Muscle layer of duodenum (tissue), 2 donors: ENCODE measurements around the gene ERBB2.

Experiments used
- H3K27ac ChIP-seq: one replicate; pipeline ENCODE4 v1.7.0; 2013; ENCODE audit warnings: mild to moderate bottlenecking, low read length
- H3K27me3 ChIP-seq: one replicate; pipeline ENCODE4 v1.7.0; 2013; ENCODE audit warnings: low read depth, mild to moderate bottlenecking, control low read depth, low read length
- H3K36me3 ChIP-seq, 2 donors: one replicate each; pipeline ENCODE4 v1.7.0; 2013; ENCODE audit warnings: low read length in 2 of 2, control low read depth in 1 of 2, mild to moderate bottlenecking in 1 of 2; ENCODE audit not compliant: insufficient read depth in 2 of 2, control insufficient read depth in 1 of 2
- H3K4me1 ChIP-seq, 2 donors: one replicate each; pipeline ENCODE4 v1.7.0; 2013; ENCODE audit warnings: low read length in 2 of 2, mild to moderate bottlenecking in 2 of 2, control low read depth in 1 of 2, moderate library complexity in 1 of 2; ENCODE audit not compliant: insufficient read depth in 2 of 2, control insufficient read depth in 1 of 2
- H3K4me3 ChIP-seq, 2 donors: one replicate each; pipeline ENCODE4 v1.7.0; 2013; ENCODE audit warnings: low read length in 2 of 2, low read depth in 1 of 2, mild to moderate bottlenecking in 1 of 2
- H3K9me3 ChIP-seq, 2 donors: one replicate each; pipeline ENCODE4 v1.7.0; 2013; ENCODE audit warnings: low read length in 2 of 2, control low read depth in 1 of 2, mild to moderate bottlenecking in 1 of 2; ENCODE audit not compliant: control insufficient read depth in 1 of 2
- donor health status: healthy.

The ERBB2 gene

GRCh38 chr17:39701784-39702422 is 2.0 kb downstream of the ERBB2 start:
- H3K27ac ChIP-seq, result no peak overlapping the region
- peaks cover 0 to 4% of the 10 kb centered on the region in 2 donors for H3K36me3 ChIP-seq
- H3K4me1 ChIP-seq, result peaks cover 11 to 24% of the 10 kb centered on the region in 2 donors
- H3K27me3 ChIP-seq, result no peaks in the 10 kb centered on the region
- H3K9me3 ChIP-seq, result no peaks in the 10 kb centered on the region
- H3K4me3 ChIP-seq, result peak overlapping the region; percentile 54 to 83

GRCh38 chr17:39702901-39703893 is 3.3 kb downstream of the ERBB2 start:
- peak overlapping the region in 1 of 2 donors; percentile 18 for H3K4me3 ChIP-seq

GRCh38 chr17:39703913-39704312 is 4.0 kb downstream of the ERBB2 start:
- H3K36me3 ChIP-seq, result peaks cover 12 to 22% of the 10 kb centered on the region in 2 donors
- no peaks in the 10 kb centered on the region for H3K9me3 ChIP-seq
- no peak overlapping the region for H3K27ac ChIP-seq
- H3K4me3 ChIP-seq, result no peak overlapping the region
- H3K27me3 ChIP-seq, result no peaks in the 10 kb centered on the region
- peaks cover 11 to 24% of the 10 kb centered on the region in 2 donors for H3K4me1 ChIP-seq

More at GRCh38 chr17:39702901-39703893, 3.3 kb downstream of the ERBB2 start:
- Histone ChIP-seq H3K27me3 (no peaks in the 10 kb centered on the region), H3K36me3 (peaks cover 6 to 15% of the 10 kb centered on the region in 2 donors), H3K27ac (peak overlapping the region; percentile 39), H3K9me3 (no peaks in the 10 kb centered on the region), H3K4me1 (peaks cover 11 to 24% of the 10 kb centered on the region in 2 donors)

GRCh38 chr17:39704821-39705551 is 5.1 kb downstream of the ERBB2 start:
- H3K27ac ChIP-seq, result peak overlapping the region; percentile 80
- peaks cover 15 to 33% of the 10 kb centered on the region in 2 donors for H3K36me3 ChIP-seq
- no peak overlapping the region for H3K4me3 ChIP-seq
- H3K4me1 ChIP-seq, result peaks cover 11 to 20% of the 10 kb centered on the region in 2 donors
- H3K27me3 ChIP-seq, result no peaks in the 10 kb centered on the region
- H3K9me3 ChIP-seq, result no peaks in the 10 kb centered on the region

GRCh38 chr17:39705786-39706348 is 6.0 kb downstream of the ERBB2 start:
- Histone ChIP-seq H3K9me3 (no peaks in the 10 kb centered on the region), H3K4me3 (no peak overlapping the region), H3K27me3 (no peaks in the 10 kb centered on the region), H3K4me1 (peaks cover 11 to 20% of the 10 kb centered on the region in 2 donors), H3K27ac (peak overlapping the region; percentile 80), H3K36me3 (peaks cover 19 to 42% of the 10 kb centered on the region in 2 donors)

- Histone ChIP-seq H3K4me1 (peaks cover 11 to 14% of the 10 kb centered on the region in 2 donors), H3K9me3 (no peaks in the 10 kb centered on the region), H3K4me3 (no peak overlapping the region), H3K27me3 (no peaks in the 10 kb centered on the region), H3K27ac (peak overlapping the region; percentile 80), H3K36me3 (peaks cover 19 to 46% of the 10 kb centered on the region in 2 donors)
Measured at GRCh38 chr17:39706383-39706782, 6.5 kb downstream of the ERBB2 start.

GRCh38 chr17:39706921-39707337 is 7.1 kb downstream of the ERBB2 start:
- H3K4me1 ChIP-seq, result peaks cover 9 to 11% of the 10 kb centered on the region in 2 donors

GRCh38 chr17:39709319-39709997 is 9.6 kb downstream of the ERBB2 start:
- H3K4me1 ChIP-seq, result peaks cover 6 to 10% of the 10 kb centered on the region in 2 donors
- H3K36me3 ChIP-seq, result peaks cover 35 to 69% of the 10 kb centered on the region in 2 donors
- H3K27ac ChIP-seq, result no peak overlapping the region
- no peaks in the 10 kb centered on the region for H3K27me3 ChIP-seq
- H3K4me3 ChIP-seq, result no peak overlapping the region
- H3K9me3 ChIP-seq, result no peaks in the 10 kb centered on the region

More at GRCh38 chr17:39706921-39707337, 7.1 kb downstream of the ERBB2 start:
- Histone ChIP-seq H3K27ac (peak overlapping the region; percentile 80), H3K36me3 (peaks cover 24 to 51% of the 10 kb centered on the region in 2 donors), H3K4me3 (no peak overlapping the region), H3K27me3 (no peaks in the 10 kb centered on the region), H3K9me3 (no peaks in the 10 kb centered on the region)

GRCh38 chr17:39709998-39710964 is 10.4 kb downstream of the ERBB2 start:
- H3K27ac ChIP-seq, result no peak overlapping the region
- peaks cover 35 to 70% of the 10 kb centered on the region in 2 donors for H3K36me3 ChIP-seq
- no peak overlapping the region for H3K4me3 ChIP-seq

More at GRCh38 chr17:39709998-39710964, 10.4 kb downstream of the ERBB2 start:
- Histone ChIP-seq H3K4me1 (peaks cover 0 to 4% of the 10 kb centered on the region in 2 donors), H3K27me3 (no peaks in the 10 kb centered on the region), H3K9me3 (no peaks in the 10 kb centered on the region)
